Lower leg skin (tissue), 3 donors: ENCODE results near the gene FBRSL1.

Experiments used
- POLR2A ChIP-seq, 2 donors: fragments of 450-650 bp; IDR thresholded peaks; one replicate each; pipeline ENCODE4 v1.6.1; 2016 to 2017; ENCODE audit warnings: antibody characterized with exemption in 2 of 2, mild to moderate bottlenecking in 1 of 2, moderate library complexity in 1 of 2
- TF ChIP-seq, protein P1 (sequence below), 3 donors: fragments of 450-650 bp; IDR thresholded peaks; one replicate each; pipeline ENCODE4 v1.5.1; 2016; ENCODE audit warnings: antibody characterized with exemption in 3 of 3, mild to moderate bottlenecking in 3 of 3, moderate library complexity in 2 of 3

DNA sequence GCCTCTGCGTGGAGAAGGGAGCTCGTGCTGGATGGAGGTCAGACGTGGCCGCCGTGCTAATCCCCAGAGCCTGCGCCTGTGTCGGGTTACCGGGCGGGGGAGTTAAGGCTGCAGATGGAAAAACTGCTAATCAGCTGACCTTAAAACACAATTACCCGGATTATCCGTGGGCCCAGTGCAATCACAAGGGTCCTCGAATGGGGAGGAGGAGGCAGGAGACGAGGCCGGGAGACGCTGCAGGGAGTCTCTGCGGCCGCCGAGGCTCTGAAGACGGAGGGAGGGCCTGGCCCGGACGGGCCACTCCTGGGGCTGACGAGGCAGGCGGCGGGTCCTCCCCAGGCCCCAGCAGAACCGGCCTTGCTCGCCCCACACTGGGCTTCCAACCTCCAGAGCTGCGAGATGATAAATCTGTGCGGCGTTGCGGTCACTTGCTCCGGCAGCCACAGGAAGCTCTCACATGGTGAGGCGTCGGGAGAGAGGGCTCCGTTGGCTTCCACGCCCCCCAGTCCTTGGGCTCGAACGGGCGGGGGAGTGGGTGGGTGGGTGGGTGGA lies 32.9 kb upstream of the FBRSL1 start:
- TF ChIP-seq, protein P1, sequence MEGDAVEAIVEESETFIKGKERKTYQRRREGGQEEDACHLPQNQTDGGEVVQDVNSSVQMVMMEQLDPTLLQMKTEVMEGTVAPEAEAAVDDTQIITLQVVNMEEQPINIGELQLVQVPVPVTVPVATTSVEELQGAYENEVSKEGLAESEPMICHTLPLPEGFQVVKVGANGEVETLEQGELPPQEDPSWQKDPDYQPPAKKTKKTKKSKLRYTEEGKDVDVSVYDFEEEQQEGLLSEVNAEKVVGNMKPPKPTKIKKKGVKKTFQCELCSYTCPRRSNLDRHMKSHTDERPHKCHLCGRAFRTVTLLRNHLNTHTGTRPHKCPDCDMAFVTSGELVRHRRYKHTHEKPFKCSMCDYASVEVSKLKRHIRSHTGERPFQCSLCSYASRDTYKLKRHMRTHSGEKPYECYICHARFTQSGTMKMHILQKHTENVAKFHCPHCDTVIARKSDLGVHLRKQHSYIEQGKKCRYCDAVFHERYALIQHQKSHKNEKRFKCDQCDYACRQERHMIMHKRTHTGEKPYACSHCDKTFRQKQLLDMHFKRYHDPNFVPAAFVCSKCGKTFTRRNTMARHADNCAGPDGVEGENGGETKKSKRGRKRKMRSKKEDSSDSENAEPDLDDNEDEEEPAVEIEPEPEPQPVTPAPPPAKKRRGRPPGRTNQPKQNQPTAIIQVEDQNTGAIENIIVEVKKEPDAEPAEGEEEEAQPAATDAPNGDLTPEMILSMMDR (IDR thresholded peaks at IDR 0.05): no peak
- no peak for TF ChIP-seq POLR2A (IDR thresholded peaks at IDR 0.05)
